ENCODE data around the gene GGCT.
A peak's percentile ranks its signal among the peaks of the same experiment; 100 is the strongest.
"Not testable (repeated sequence)": the region's sequence is repeated elsewhere in the genome, so short reads cannot be mapped to it uniquely, and the experiment has no call there.

The GGCT gene

DNA sequence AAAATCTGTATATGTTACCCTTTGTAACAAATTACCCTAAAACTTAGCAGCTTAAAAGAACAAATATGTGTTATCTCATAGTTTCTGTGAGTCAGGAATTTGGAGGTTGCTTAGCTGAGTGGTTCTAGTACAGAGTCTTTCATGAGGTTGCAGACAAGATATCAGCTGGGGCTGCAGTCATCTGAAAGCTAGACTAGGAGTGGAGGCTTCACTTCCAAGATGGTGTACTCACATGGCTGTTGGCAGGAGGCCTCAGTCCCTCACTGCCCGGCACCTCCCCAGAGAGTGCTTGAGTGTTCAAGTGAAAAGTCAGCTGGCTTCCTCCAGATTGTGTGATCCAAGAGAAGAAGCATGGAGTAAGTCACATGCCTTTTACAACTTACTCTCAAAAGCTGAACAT is 16.9 kb upstream of the GGCT start:
- no peak for DNase-seq (ENCODE audit: low read depth, low spot score)
- H3K4me3 ChIP-seq (ENCODE audit: low read length), result no peak overlapping the region

DNA sequence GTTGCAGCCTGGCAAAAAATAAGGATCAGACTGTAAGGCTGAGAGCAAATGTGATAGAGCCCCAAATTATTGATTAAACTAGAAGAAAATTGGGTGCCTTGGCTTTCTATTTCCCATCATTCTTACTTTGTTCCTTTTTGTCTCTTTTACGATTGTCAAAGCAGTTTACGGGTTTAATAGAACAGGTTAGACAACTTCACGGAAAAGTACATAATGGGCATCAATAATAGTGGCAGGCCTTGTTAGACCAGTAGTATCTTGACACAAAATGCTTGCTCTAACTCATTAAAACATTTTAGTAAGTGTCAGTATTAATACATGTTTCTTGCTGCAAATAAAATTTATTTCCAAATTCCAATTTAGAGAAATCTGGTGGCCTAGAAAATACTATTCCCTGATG is 14.5 kb upstream of the GGCT start:
- DNase-seq (ENCODE audit: low read depth, low spot score), result no peak

DNA sequence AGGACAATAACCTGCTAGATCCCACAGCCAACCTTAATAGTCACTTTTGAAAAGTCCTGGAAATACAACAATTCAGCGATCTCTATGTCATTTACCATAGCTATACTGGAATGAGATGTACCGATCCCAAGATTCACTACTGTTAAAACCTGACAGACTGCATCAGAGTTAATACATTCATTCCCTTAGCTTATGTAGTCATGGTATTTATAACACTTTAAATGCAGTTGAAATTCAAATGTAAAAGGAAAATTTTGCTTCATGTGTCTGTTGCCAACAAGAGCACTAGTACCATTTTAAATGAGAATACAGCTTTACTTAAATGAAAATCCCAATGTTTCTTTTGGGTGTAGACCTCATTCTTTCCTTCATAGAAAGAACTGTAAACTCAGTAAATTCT is 11.1 kb upstream of the GGCT start:
- no peak for DNase-seq (ENCODE audit: low read depth, low spot score)
- H3K4me3 ChIP-seq (ENCODE audit: low read length), result no peak overlapping the region

More for the DNA sequence above, 14.5 kb upstream of the GGCT start:
- no peak overlapping the region for H3K4me3 ChIP-seq (ENCODE audit: low read length)

DNA sequence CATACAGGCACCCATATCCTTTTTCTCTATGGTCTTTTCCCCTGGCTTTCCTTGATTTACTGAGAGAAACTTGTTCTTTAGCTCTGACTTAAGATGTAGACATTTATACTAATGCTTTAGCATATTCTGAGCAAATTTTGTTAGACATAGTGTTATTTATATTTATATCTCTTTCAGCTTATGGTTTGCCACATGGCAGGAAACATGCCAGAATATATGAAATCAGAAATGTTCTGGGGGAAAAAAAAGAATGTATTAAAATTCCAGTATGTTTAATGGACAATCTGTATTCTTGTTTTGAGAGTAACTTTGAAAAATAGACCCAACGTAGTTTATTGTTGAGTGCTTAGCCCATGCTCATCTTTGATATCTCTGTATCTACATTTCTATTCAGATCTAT is 10.1 kb upstream of the GGCT start:
- no peak for DNase-seq (ENCODE audit: low read depth, low spot score)
- no peak overlapping the region for H3K4me3 ChIP-seq (ENCODE audit: low read length)

DNA sequence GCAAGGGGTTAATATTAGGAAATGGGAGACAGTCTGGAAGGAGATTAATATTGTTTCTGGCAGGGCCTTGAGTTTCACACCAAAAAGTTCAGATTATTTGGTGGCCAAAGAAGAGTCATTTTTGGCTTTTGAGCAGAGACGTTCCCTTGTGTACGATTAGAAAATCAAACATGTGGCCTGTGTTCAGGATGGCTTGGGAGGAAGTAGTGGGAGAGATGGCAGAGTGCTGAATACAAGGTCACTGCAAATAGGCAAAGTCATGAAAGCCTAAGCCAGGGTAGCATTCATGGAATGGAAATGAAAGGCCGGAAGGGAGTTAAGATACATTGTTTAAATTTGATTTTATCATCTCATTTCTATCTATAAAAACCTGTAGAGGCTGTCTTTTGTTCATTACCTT is 9.5 kb upstream of the GGCT start:
- no peak overlapping the region for H3K4me3 ChIP-seq (ENCODE audit: low read length)
- DNase-seq (ENCODE audit: low read depth, low spot score), result no peak

DNA sequence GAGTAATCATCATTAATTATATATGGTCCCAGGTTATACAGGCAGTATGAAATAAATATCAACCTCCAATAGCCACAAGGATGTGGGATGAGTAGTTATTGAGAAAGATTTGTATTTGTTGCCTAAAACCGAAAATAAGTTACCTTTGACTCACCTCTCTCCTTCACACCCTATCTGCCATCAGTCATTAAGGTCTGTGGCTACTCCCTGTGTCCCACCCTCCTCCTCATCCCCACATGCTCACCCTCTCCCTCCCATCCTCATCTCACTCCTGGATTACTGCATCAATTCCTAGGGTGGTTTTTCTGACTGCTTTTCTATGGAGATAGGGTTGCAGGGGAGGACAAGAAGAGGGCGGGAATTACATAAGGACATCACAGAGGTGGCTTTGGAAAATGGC is 9.1 kb upstream of the GGCT start:
- no peak for DNase-seq (ENCODE audit: low read depth, low spot score)
- H3K4me3 ChIP-seq (ENCODE audit: low read length), result no peak overlapping the region

DNA sequence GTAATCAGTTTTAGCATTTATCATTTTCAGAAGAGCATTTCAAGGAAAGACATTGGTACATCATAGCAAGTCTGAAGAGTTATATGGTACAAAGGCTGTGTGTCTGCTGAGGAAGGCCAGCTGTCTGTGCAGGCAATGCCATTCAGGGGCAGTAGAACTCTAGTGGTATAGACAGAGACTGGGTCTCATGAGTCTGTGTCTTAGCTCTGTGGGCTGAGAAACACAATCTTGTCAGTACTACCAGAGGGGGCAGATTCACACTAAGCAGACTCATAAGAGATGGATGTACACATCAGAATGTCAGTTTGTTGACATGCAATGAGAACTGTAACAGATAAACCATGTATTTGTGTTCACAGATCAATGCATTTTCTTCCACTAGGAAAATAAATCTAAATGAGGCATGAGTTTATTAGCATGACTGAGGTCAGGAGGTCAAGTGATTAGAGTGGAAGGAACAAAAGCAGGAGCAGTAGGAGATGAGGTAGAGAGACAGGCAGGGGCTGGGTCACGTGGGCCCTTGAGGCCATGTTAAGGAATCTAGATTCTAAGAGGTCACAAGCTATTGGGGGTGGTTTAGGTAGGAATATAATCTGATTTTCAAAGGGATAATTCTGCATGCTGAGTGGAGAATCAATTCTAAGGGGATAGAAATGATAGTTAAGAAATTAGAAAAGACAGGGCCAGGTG is 7.5 kb upstream of the GGCT start:
- DNase-seq (ENCODE audit: low read depth, low spot score), result no peak
- H3K4me3 ChIP-seq (ENCODE audit: low read length), result no peak overlapping the region

DNA sequence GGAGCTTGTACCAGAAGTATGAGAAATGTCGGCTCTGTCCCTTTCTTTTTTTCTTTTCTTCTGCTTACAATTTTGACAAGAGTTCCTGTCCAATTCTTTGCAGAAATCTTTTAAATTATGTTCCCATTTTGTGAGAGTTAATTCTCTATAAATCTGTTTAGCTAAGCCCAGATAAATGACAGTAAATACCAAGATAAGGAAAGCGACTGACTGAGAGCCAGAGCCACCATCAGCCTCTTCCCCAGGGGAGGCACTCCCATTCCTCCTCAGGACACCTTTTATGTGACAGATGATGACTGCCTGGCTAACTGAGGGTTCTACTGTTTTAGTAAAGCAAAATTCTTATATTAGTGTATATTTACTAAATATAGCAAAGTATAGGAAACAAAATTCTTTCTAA is 6.9 kb upstream of the GGCT start:
- H3K4me3 ChIP-seq (ENCODE audit: low read length), result no peak overlapping the region
- DNase-seq (ENCODE audit: low read depth, low spot score), result no peak

DNA sequence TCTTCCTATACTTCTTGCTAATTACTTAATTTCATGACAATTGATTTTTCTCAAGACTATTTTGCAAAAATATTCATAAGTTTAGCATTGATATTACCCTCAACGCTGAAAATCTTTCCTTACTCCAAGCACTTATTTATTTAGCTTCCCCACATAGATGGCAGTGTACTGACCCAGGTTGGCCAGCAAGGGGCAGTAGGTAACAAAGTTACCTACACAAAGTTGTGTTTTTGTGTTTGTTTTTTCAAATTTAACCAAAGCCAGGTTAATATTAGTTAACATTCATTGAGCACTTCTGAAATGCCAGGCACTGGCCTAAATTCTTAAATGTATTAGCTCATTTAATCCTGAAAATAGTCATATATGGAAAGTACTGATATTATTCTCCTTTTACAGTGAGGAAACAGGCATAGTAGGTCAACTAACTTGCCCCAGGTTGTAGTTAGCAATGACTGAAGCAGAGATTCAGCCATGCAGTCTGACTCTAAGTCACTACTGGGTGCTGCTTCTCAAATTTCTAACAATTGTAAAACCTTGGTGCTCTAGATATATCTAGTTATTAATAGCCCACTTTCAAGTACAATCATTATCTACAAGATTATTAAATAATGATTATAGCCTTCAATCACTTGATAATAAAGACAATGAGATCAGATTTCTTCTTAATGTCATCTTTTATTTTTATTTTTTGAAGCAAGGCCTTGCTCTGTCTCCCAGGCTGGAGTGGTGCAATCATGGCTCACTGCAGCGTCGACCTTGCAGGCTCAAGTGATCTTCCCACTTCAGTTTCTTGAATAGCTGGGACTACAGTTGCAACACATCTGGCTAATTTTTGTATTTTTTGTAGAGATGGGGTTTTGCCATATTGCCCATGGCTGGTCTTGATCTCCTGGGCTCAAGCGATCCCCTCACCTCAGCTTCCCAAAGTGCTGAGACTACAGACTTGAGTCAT is 5.8 kb upstream of the GGCT start:
- H3K4me3 ChIP-seq (ENCODE audit: low read length), result no peak overlapping the region
- DNase-seq (ENCODE audit: low read depth, low spot score), result peak; percentile 39

DNA sequence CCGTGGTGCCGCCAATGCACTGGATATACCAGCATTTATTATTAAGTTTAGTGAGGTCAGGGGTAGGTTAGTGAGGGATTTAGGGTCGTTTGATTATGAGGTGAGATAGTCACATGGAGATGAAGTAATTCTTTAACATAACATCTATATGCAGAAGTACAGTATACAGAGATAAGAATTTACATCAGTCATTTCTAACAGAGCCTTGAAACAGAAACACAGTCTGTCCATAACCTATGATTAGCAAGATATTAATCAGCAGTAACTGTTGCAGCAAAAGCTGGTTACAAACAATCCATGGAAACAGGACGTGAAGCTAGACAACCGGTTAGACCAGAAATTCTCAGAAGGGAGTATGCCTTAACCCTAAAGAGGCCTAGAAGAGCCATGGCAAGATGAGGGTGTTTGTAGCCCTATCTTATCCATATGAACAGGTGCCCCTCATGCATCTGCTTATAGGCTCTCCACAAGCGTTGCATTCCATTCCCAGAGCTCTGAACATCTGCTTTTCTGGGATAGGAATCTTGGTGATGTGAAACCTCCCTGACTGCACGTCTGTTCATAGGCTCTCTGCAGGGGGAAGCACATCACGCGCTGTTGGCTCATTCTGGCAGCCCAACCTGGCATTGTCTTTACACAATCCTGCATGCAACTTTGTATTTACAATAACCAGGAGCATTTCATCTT is 4.7 kb upstream of the GGCT start:
- DNase-seq (ENCODE audit: low read depth, low spot score); H3K4me3 ChIP-seq (ENCODE audit: low read length): not testable (repeated sequence)

DNA sequence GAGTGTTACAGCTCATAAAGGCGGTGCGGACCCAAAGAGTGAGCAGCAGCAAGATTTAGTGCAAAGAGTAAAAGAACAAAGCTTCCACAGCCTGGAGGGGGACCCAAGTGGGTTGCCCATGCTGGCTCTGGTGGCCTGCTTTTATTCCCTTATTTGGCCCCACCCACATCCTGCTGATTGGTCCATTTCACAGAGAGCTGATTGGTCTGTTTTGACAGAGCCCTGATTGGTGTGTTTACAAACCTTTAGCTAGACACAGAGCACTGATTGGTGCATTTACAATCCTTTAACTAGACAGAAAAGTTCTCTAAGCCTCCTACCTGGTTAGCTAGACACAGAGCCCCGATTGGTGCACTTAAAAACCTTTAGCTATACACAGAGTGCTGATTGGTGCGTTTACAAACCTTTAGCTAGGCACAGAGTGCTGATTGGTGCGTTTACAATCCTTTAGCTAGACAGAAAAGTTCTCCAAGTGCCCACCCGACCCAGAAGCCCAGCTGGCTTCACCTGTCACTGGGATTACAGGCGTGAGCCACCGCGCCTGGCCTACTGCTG is 2.8 kb upstream of the GGCT start:
- not testable (repeated sequence) for H3K4me3 ChIP-seq (ENCODE audit: low read length); DNase-seq (ENCODE audit: low read depth, low spot score)

DNA sequence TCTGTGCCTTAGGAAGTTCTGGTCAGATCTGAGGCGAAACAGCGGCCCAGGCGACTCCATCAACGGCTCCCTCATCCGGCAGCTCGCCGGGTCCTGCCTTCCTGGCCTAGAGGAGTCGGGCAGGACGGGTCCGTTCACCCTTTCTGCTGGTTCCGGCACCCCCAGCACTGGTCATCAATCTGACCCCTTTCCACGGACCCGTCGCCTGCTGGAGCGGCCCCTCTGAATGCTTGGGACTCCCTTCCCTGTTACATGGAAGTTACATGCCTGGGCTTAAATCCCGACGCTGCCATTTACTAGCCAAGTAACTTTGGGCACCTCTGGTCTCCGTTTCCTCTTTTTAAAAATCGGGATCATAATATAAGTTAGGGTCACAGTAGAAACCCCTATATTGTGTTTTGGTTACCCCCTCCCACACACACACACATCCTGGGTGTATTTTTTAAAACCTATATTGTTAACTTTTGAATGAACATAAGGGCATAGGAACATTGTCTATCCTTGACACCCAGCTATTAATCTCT is 607 bp upstream of the GGCT start:
- H3K4me3 ChIP-seq (ENCODE audit: low read length), result peak overlapping the region; percentile 95
- DNase-seq (ENCODE audit: low read depth, low spot score), result no peak

DNA sequence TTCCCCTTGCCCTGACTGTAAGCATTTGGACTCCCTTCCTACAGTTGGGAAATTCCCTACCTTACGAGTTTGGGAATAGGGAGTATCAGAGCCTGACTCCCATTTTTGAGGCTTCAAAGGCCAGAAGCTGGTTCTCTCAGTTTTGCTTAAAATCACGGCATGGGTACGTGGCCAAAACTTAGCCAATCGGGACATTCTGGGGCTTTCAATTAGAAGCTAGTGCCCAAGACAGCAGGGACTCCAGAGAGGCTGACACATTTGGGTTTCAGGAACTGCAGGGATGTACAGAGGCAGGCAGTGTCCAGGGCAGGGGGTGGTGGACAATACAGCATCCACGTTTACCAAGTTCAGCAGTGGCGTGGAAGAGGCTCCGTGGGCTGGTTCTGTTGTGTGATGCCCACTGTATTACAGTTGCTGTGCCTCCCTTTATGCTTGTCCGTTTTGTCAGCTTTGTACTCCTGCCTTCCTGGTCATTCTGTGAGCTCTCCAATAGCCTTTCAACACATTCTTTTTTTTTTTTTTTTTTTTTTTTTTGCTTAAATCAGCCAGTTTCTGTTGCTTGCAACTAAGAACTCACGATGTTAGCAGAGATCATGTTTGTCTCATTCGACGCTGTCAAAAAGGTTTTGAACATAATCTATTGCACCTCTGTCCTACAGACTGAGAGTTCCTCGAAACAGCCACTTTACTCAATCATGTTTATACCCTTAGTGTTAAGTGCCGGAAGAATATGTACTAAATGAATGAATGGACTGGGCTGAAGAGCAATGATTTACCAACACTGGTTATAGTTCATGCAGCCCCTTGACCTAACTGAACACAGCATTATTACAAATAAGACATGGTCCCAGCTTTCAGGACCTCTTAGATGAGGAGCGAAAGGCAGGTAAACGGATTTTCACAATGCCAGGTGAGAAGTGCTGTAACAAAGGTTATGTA is 1.1 kb downstream of the GGCT start:
- no peak for DNase-seq (ENCODE audit: low read depth, low spot score)
- H3K4me3 ChIP-seq (ENCODE audit: low read length), result peak overlapping the region; percentile 95

DNA sequence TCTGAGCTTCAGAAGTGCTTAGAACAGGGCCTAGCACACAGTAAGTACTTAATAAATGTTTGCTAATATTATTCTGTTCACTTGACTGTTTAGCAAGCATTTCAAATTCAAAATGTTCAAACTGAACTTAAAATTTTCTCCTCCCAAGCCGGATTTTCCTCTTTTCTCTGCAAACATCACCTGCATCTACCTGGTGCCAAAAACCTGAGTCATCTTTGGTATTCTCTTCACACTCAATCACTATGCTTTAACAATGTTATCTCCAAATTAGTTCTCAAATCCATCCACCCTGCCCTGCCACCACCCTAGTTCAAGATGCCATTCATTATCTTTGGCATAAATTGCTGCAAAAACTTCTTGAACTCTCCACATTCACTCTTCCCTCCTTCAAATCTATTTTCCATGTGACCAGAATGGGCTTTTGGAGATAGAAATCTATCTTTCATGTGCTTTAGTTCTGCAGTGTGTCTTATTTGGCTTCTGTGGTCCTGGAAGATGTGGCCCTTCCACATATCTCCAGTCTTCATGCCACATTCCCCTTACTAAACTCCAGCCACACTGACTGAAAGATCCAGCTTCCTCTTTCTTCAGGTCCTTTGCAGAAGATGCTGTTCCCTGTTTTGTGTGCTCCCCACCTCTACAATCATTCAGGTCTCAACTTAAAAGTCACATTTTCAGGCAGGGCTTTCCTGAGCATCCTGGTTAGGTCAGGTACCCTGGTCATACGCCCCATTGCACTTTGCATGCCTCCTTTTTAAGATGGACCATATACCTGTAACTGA is 2.0 kb downstream of the GGCT start:
- DNase-seq (ENCODE audit: low read depth, low spot score), result no peak
- no peak overlapping the region for H3K4me3 ChIP-seq (ENCODE audit: low read length)

DNA sequence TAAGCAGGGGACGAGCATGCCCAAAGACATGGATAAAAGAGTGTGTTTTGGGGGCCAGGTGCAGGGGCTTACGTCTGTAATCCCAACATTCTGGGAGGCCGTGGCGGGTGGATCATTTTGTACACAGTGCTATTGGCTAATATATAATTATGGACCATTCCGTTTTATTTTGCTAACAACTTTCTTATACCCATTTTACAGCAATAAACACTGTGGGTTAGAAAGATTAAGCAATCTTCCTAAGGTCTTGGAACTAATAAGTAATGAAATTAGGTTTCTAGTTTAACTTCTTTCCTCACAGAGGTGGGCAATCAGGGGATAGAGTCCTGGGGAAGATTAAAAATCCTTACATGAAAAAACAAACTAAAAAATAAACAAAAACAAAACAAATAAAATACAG is 3.4 kb downstream of the GGCT start:
- no peak for DNase-seq (ENCODE audit: low read depth, low spot score)
- H3K4me3 ChIP-seq (ENCODE audit: low read length), result no peak overlapping the region

DNA sequence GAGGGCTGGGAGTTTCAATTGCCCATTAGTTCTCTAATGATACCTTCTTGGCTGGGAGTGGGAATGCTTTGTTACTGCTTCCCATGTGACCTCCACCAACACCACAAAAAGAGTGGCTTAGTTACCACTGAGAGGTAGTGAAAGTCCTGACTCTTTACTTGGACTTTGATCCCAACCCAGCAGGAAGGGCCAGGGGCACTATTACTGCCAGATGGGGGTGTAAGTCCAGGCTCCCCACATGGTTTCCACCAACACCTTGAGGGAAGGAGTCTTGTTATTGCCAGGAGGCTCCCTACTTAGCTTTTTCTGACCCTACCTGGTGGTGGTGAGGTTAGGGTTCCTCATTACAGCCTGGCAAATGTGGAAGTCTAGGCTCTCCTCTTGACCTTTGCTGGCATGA is 11.4 kb downstream of the GGCT start:
- no peak overlapping the region for H3K4me3 ChIP-seq (ENCODE audit: low read length)
- DNase-seq (ENCODE audit: low read depth, low spot score), result no peak

DNA sequence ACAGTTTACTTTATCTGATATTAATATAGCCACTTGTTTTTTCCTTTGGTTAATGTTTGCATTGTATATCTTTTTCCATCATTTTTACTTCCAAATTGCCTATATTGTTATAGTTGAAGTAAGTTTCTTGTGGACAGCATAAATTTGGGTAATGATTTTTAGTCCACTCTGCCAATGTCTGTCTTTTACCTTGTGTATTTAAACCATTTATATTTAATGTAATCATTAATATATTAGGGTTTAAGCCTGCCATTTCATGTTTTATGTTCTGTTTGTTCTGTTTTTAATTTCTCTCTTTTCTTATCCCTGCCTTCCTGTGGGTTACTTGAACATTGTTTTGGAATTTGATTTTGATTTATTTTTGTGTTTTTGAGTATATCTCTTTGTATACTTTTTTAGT is 13.2 kb downstream of the GGCT start:
- DNase-seq (ENCODE audit: low read depth, low spot score), result no peak
- H3K4me3 ChIP-seq (ENCODE audit: low read length), result no peak overlapping the region

DNA sequence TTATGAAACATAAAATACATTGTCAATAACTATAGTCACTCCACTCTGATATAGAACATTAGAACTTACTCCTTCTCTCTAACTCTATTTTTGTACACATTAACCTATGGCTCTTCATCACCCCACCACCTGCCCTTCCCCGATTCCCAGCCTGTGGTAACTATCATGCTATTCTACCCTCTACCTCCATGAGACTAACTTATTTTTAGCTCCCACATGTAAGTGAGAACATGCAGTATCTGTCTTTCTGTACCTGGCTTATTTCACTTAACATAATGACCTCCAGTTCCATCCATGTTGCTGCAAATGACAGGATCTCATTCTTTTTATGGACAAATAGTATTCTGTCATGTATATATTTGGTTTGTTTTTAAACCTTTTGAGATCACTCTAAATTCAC is 17.3 kb downstream of the GGCT start:
- DNase-seq (ENCODE audit: low read depth, low spot score), result no peak

More for the DNA sequence above, 17.3 kb downstream of the GGCT start:
- H3K4me3 ChIP-seq (ENCODE audit: low read length), result no peak overlapping the region

All from Jurkat, Clone E6-1 (cell line).